ENCODE data around the gene DPP6. TPM values are rescaled to one million over a fixed set of nuclear protein-coding genes. Genes with fewer than 3 reads are reported as not detected.

DPP6 gene
- total RNA-seq, 1 experiment from 2014 or later = not detected

DNA sequence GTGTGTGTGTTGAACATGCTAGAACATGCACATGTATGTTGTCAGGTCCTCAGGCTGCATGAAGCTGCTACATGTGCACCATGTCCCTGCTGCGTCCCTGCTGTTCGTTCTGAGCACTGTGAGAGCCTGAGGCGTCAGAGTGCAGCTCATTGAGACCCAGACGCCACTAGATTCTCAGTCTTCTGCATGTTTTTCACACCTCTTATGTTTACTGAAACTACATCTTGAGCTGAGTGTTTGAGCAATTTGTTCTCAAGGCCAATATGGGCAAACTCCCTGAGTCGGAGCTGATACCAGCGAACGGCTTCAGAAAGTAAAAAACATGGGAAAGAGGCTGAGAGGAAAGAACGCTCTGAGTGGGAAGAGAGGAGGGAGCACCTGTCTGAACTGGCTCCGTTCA is 600.4 kb downstream of the DPP6 start:
- peaks cover 4% of the 10 kb centered on the region for H3K27me3 Mint-ChIP-seq (ENCODE audit: low read depth)
- no peaks in the 10 kb centered on the region for H3K4me1 Mint-ChIP-seq
- peaks cover 67% of the 10 kb centered on the region for H3K36me3 Mint-ChIP-seq
- TF ChIP-seq SMAD3 (CRISPR knock-in tag; IDR thresholded peaks at IDR 0.05; ENCODE audit: borderline replicate concordance) = no peak
- H3K4me3 Mint-ChIP-seq = no peak overlapping the region
- DNase-seq (ENCODE audit: low spot score) = no peak
- no peak overlapping the region for H3K27ac Mint-ChIP-seq
- ChIA-PET CTCF (no interaction called here), POLR2A (no interaction called here)
- H3K9me3 Mint-ChIP-seq = peaks cover 64% of the 10 kb centered on the region
- no peak for ATAC-seq

DNA sequence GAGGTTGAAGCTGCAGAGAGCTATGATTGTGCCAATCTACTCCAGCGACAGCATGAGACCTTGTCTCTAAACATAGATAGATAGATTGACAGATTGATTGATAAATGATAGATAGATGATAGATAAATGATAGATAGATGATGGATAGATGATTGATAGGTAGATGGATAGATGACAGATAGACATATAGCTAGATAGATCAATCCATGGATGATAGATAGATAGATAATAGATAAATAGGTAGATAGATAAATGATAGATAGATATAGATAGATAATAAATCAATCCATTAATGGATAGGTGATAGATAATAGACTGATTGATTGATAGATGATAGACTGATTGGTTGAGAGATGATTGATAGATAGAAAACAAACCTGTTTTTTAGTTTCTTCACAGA is 601.1 kb downstream of the DPP6 start:
- CTCF ChIA-PET = no interaction called here
- no peak overlapping the region for H3K27ac Mint-ChIP-seq
- POLR2A ChIA-PET = no interaction called here
- DNase-seq (ENCODE audit: low spot score) (no peak), ATAC-seq (no peak)
- no peak overlapping the region for H3K4me3 Mint-ChIP-seq
- peaks cover 67% of the 10 kb centered on the region for H3K36me3 Mint-ChIP-seq
- no peaks in the 10 kb centered on the region for H3K4me1 Mint-ChIP-seq
- H3K27me3 Mint-ChIP-seq (ENCODE audit: low read depth) = peaks cover 5% of the 10 kb centered on the region
- TF ChIP-seq, protein P1, sequence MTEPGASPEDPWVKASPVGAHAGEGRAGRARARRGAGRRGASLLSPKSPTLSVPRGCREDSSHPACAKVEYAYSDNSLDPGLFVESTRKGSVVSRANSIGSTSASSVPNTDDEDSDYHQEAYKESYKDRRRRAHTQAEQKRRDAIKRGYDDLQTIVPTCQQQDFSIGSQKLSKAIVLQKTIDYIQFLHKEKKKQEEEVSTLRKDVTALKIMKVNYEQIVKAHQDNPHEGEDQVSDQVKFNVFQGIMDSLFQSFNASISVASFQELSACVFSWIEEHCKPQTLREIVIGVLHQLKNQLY (CRISPR knock-in tag; IDR thresholded peaks at IDR 0.05) = no peak
- no peak for TF ChIP-seq HMGA2 (CRISPR knock-in tag; IDR thresholded peaks at IDR 0.05)
- peaks cover 68% of the 10 kb centered on the region for H3K9me3 Mint-ChIP-seq

DNA sequence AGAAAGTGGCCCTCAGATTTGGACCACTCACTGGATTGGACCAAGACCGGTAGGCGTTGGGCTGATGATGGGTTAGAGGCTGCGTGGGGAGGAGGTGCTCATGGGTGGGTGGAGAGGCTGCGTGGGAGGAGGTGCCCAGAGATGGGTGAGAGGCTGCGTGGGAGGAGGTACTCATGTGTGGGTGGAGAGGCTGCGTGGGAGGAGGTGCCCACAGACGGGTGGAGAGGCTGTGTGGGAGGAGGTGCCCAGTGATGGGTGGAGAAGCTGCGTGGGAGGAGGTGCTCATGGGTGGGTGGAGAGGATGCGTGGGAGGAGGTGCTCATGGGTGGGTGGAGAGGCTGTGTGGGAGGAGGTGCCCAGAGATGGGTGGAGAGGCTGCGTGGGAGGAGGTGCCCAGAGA is 604.4 kb downstream of the DPP6 start:
- CTCF ChIA-PET = no interaction called here
- Mint-ChIP-seq H3K9me3 (peaks cover 60% of the 10 kb centered on the region), H3K27me3 (ENCODE audit: low read depth) (peaks cover 7% of the 10 kb centered on the region; the same call in 1 of the 2 replicates), H3K36me3 (peaks cover 57% of the 10 kb centered on the region), H3K4me3 (no peak overlapping the region), H3K4me1 (no peaks in the 10 kb centered on the region), H3K27ac (no peak overlapping the region)
- no peak for ATAC-seq
- POLR2A ChIA-PET = no interaction called here
- DNase-seq (ENCODE audit: low spot score) = no peak
- no peak for TF ChIP-seq EMX1 (CRISPR knock-in tag; IDR thresholded peaks at IDR 0.05)
- TF ChIP-seq ZNF416 (CRISPR knock-in tag; IDR thresholded peaks at IDR 0.05) = no peak
- TF ChIP-seq, protein P2, sequence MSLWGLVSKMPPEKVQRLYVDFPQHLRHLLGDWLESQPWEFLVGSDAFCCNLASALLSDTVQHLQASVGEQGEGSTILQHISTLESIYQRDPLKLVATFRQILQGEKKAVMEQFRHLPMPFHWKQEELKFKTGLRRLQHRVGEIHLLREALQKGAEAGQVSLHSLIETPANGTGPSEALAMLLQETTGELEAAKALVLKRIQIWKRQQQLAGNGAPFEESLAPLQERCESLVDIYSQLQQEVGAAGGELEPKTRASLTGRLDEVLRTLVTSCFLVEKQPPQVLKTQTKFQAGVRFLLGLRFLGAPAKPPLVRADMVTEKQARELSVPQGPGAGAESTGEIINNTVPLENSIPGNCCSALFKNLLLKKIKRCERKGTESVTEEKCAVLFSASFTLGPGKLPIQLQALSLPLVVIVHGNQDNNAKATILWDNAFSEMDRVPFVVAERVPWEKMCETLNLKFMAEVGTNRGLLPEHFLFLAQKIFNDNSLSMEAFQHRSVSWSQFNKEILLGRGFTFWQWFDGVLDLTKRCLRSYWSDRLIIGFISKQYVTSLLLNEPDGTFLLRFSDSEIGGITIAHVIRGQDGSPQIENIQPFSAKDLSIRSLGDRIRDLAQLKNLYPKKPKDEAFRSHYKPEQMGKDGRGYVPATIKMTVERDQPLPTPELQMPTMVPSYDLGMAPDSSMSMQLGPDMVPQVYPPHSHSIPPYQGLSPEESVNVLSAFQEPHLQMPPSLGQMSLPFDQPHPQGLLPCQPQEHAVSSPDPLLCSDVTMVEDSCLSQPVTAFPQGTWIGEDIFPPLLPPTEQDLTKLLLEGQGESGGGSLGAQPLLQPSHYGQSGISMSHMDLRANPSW (CRISPR knock-in tag; conservative IDR thresholded peaks at IDR 0.05; ENCODE audit: low read depth) = no peak
- no peak for TF ChIP-seq JAZF1 (CRISPR knock-in tag; IDR thresholded peaks at IDR 0.05)
- no peak for TF ChIP-seq ZNF671 (CRISPR knock-in tag; IDR thresholded peaks at IDR 0.05)
- TF ChIP-seq ZMAT4 (CRISPR knock-in tag; IDR thresholded peaks at IDR 0.05) = no peak
- TF ChIP-seq ZNF263 (CRISPR knock-in tag; IDR thresholded peaks at IDR 0.05; ENCODE audit: low read depth) = no peak
- TF ChIP-seq, protein P3, sequence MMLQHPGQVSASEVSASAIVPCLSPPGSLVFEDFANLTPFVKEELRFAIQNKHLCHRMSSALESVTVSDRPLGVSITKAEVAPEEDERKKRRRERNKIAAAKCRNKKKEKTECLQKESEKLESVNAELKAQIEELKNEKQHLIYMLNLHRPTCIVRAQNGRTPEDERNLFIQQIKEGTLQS (CRISPR knock-in tag; conservative IDR thresholded peaks at IDR 0.05) = no peak
- no peak for TF ChIP-seq TCF7 (CRISPR knock-in tag; IDR thresholded peaks at IDR 0.05; ENCODE audit: low read depth)
- no peak for TF ChIP-seq NR1H2 (CRISPR knock-in tag; IDR thresholded peaks at IDR 0.05)
- no peak for TF ChIP-seq SP1 (CRISPR knock-in tag; conservative IDR thresholded peaks at IDR 0.05)
- TF ChIP-seq ZBTB21 (CRISPR knock-in tag; IDR thresholded peaks at IDR 0.05; ENCODE audit: borderline replicate concordance) = no peak
- TF ChIP-seq CBFB (CRISPR knock-in tag; IDR thresholded peaks at IDR 0.05; ENCODE audit: low read depth) = no peak
- TF ChIP-seq MXD4 (CRISPR knock-in tag; IDR thresholded peaks at IDR 0.05; ENCODE audit: borderline replicate concordance) = no peak
- TF ChIP-seq, protein P4, sequence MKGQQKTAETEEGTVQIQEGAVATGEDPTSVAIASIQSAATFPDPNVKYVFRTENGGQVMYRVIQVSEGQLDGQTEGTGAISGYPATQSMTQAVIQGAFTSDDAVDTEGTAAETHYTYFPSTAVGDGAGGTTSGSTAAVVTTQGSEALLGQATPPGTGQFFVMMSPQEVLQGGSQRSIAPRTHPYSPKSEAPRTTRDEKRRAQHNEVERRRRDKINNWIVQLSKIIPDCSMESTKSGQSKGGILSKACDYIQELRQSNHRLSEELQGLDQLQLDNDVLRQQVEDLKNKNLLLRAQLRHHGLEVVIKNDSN (CRISPR knock-in tag; IDR thresholded peaks at IDR 0.05) = no peak
- no peak for TF ChIP-seq E2F1 (CRISPR knock-in tag; IDR thresholded peaks at IDR 0.05)
- TF ChIP-seq, protein P5, sequence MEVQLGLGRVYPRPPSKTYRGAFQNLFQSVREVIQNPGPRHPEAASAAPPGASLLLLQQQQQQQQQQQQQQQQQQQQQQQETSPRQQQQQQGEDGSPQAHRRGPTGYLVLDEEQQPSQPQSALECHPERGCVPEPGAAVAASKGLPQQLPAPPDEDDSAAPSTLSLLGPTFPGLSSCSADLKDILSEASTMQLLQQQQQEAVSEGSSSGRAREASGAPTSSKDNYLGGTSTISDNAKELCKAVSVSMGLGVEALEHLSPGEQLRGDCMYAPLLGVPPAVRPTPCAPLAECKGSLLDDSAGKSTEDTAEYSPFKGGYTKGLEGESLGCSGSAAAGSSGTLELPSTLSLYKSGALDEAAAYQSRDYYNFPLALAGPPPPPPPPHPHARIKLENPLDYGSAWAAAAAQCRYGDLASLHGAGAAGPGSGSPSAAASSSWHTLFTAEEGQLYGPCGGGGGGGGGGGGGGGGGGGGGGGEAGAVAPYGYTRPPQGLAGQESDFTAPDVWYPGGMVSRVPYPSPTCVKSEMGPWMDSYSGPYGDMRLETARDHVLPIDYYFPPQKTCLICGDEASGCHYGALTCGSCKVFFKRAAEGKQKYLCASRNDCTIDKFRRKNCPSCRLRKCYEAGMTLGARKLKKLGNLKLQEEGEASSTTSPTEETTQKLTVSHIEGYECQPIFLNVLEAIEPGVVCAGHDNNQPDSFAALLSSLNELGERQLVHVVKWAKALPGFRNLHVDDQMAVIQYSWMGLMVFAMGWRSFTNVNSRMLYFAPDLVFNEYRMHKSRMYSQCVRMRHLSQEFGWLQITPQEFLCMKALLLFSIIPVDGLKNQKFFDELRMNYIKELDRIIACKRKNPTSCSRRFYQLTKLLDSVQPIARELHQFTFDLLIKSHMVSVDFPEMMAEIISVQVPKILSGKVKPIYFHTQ (CRISPR knock-in tag; IDR thresholded peaks at IDR 0.05) = no peak
